ENCODE measurements around the gene CALU. TPM values are rescaled to one million over a fixed set of nuclear protein-coding genes. Genes with fewer than 3 reads are reported as not detected.

The CALU gene
- polyA plus RNA-seq (2013, experiment 1 of 2), result 923 TPM
- 940 TPM for polyA plus RNA-seq (2013, experiment 2 of 2)

DNA sequence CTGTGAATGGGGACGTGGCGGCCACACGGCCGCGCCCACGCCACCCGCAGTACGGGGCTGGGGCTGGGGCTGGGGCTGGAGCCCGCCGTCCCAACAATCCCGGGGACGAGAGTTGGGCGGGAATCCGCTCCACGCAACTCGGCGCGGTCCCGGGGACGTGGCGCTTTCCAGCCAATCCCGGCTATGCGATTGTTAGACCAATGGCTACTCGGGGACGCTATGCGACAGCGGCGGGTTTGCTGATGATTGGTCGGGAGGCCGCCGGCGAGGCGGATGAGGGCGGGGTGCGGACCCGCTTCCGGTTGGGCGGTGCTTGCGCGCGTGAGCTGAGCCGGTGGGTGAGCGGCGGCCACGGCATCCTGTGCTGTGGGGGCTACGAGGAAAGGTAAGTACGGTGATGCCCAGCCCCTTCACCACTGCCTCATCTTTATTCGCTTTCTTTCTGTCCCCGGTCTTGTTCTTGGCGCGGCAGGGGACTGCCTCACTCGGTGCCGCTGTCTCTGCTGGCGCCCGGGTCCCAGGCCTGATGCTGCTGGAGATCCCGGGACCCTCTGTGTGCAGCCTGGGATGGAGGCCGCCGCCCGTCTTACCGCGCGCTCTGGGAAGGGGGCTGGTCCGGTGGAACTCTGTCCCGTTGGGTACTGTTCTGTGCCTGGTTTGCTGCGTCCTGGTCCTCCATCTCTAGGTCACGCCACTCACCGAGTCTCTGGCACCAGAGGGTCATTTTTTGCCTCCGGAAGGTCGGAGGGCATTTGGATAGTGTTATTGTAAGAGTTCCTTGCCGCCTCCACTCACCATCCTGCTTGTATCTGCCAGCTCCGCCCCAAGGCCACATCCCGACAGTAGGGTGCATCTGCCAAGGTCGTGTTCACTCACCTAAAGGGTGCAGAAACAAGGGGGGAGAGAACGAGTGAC, at the start of gene CALU:
Gene CALU (plus strand): TSS at position 312 of the 915 bp plus-strand sequence. CDS start 9,225 bp downstream, outside the sequence.
- Histone ChIP-seq H3K4me2 (ENCODE audit: low read length, poor library complexity, severe bottlenecking) (peak within 1 kb of the TSS; percentile 90), H2BK5ac (ENCODE audit: low read depth, low read length, poor library complexity, severe bottlenecking) (peak within 1 kb of the TSS; percentile 76), H3K23ac (ENCODE audit: low read length in 2 of 2) (peak within 1 kb of the TSS; percentile 43 to 66), H3K4ac (ENCODE audit: low read depth in 1 of 2, low read length in 2 of 2) (peak within 1 kb of the TSS; percentile 99 to 100), H4K91ac (ENCODE audit: low read length) (peak within 1 kb of the TSS; percentile 99), H2BK15ac (ENCODE audit: low read depth, poor library complexity, severe bottlenecking) (peak within 1 kb of the TSS; percentile 99), H3K9me3 (ENCODE audit: control insufficient read depth, low read length) (no peaks in the 10 kb centered on the region), H2AK5ac (ENCODE audit: low read length, severe bottlenecking) (peak within 1 kb of the TSS; percentile 94), H3K79me1 (replicated peaks; ENCODE audit: low read length, poor library complexity, severe bottlenecking) (no peaks in the 10 kb centered on the region), H3K4me1 (ENCODE audit: control insufficient read depth, insufficient read depth, low read depth, low read length) (peaks cover 1% of the 10 kb centered on the region), H4K8ac (ENCODE audit: low read length) (peak within 1 kb of the TSS; percentile 98), H2BK12ac (ENCODE audit: low read length in 2 of 2) (peak within 1 kb of the TSS; percentile 45 to 83), H3K27ac (ENCODE audit: low read length, poor library complexity, severe bottlenecking) (peak within 1 kb of the TSS; percentile 89), H2BK120ac (ENCODE audit: low read depth, low read length) (peak within 1 kb of the TSS; percentile 89), H3K9ac (ENCODE audit: low read length) (peak within 1 kb of the TSS; percentile 99), H2AFZ (ENCODE audit: low read depth, low read length) (no peak within 1 kb of the TSS), H3K36me3 (ENCODE audit: control insufficient read depth in 1 of 2, insufficient read depth in 2 of 2, low read depth in 1 of 2, low read length in 2 of 2) (peaks cover 6 to 9% of the 10 kb centered on the region in 2 experiments), H3K27me3 (ENCODE audit: control insufficient read depth in 1 of 2, insufficient read depth in 1 of 2, low read length in 2 of 2) (no peaks in the 10 kb centered on the region), H3K4me3 (ENCODE audit: insufficient read depth in 1 of 2, low read depth in 1 of 2, low read length in 2 of 2) (peak within 1 kb of the TSS; percentile 97 to 99), H3K14ac (ENCODE audit: low read length in 2 of 2) (peak within 1 kb of the TSS; percentile 76 to 91), H3K18ac (ENCODE audit: low read depth in 1 of 2, low read length in 2 of 2) (peak within 1 kb of the TSS; percentile 96 to 99)
- DNase-seq, result peak; percentile 98
- under 1% methylated on average over 67 of the region's 74 CpGs for WGBS

DNA sequence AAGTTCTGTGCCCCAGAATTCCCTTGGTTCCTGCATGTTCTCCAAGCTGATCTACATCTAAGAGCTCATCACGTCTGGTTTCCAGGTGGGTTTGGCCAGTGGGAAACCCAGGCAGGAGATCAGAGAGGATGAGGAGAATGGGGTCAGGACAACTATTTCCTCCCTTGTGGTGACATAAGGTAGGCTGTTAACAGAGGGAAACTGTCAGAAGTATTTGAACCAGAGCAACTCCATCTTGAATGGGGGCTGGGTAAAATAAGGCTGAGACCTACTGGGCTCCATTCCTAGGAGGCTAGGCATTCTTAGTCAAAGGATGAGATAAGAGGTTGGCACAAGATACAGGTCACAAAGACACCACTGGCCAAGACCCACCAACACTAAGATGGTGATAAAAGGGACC, 47.9 kb upstream of the CALU start:
- Histone ChIP-seq H3K4me1 (ENCODE audit: control insufficient read depth, insufficient read depth, low read depth, low read length) (no peaks in the 10 kb centered on the region), H2BK12ac (ENCODE audit: low read length in 2 of 2) (no peak overlapping the region), H2BK5ac (ENCODE audit: low read depth, low read length, poor library complexity, severe bottlenecking) (no peak overlapping the region), H2AK5ac (ENCODE audit: low read length, severe bottlenecking) (no peak overlapping the region), H3K18ac (ENCODE audit: low read depth in 1 of 2, low read length in 2 of 2) (no peak overlapping the region), H3K9me3 (ENCODE audit: control insufficient read depth, low read length) (no peaks in the 10 kb centered on the region), H4K8ac (ENCODE audit: low read length) (no peak overlapping the region), H2BK15ac (ENCODE audit: low read depth, poor library complexity, severe bottlenecking) (no peak overlapping the region), H3K23ac (ENCODE audit: low read length in 2 of 2) (no peak overlapping the region), H3K36me3 (ENCODE audit: control insufficient read depth in 1 of 2, insufficient read depth in 2 of 2, low read depth in 1 of 2, low read length in 2 of 2) (peaks cover 3 to 24% of the 10 kb centered on the region in 2 experiments), H3K4me2 (ENCODE audit: low read length, poor library complexity, severe bottlenecking) (no peak overlapping the region), H3K4me3 (ENCODE audit: insufficient read depth in 1 of 2, low read depth in 1 of 2, low read length in 2 of 2) (no peak overlapping the region), H4K91ac (ENCODE audit: low read length) (no peak overlapping the region), H3K14ac (ENCODE audit: low read length in 2 of 2) (no peak overlapping the region), H2AFZ (ENCODE audit: low read depth, low read length) (no peak overlapping the region), H3K4ac (ENCODE audit: low read depth in 1 of 2, low read length in 2 of 2) (no peak overlapping the region), H3K27me3 (ENCODE audit: control insufficient read depth in 1 of 2, insufficient read depth in 1 of 2, low read length in 2 of 2) (peaks cover 0 to 7% of the 10 kb centered on the region in 2 experiments), H2BK120ac (ENCODE audit: low read depth, low read length) (no peak overlapping the region), H3K27ac (ENCODE audit: low read length, poor library complexity, severe bottlenecking) (no peak overlapping the region), H3K9ac (ENCODE audit: low read length) (no peak overlapping the region), H3K79me1 (replicated peaks; ENCODE audit: low read length, poor library complexity, severe bottlenecking) (no peaks in the 10 kb centered on the region)
- no peak for DNase-seq
- WGBS, result 100% methylated on average over 1 of the region's 1 CpG

DNA sequence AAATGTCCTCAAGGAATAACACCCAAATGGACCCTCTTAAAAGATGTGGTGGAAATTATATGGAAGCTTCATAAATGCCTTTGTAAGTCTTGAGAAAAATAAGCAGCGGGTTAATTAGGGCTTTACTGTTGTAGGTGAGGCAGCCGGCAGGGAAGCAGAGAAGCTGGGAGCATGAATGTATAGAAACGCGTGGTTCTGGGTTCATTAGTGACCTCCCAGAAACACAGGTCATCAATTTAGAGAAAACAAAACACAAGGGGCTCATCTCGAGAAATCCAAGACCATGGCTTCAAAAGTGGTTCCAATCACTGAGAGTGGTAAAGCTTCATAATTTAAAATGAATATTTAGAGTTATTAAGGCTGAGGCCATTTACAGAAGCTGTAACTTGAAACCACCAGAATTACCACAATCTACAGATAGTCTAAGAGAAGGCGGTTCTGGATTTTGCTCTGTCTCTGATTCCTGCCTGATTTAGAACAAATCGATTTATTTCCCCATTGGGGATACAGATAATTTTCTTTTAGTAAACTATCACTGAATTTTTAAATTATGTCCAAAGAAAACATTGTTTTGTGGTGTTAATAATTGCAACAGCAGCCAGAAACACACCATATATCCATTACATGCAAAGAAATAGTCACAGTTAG, 46.4 kb upstream of the CALU start:
- H3K18ac ChIP-seq (ENCODE audit: low read depth in 1 of 2, low read length in 2 of 2), result no peak overlapping the region
- H2BK5ac ChIP-seq (ENCODE audit: low read depth, low read length, poor library complexity, severe bottlenecking), result no peak overlapping the region
- no peak overlapping the region for H3K9ac ChIP-seq (ENCODE audit: low read length)
- H3K27ac ChIP-seq (ENCODE audit: low read length, poor library complexity, severe bottlenecking), result no peak overlapping the region
- peaks cover 0 to 22% of the 10 kb centered on the region in 2 experiments for H3K27me3 ChIP-seq (ENCODE audit: control insufficient read depth in 1 of 2, insufficient read depth in 1 of 2, low read length in 2 of 2)
- H3K9me3 ChIP-seq (ENCODE audit: control insufficient read depth, low read length), result no peaks in the 10 kb centered on the region
- H2AK5ac ChIP-seq (ENCODE audit: low read length, severe bottlenecking), result no peak overlapping the region
- H3K4ac ChIP-seq (ENCODE audit: low read depth in 1 of 2, low read length in 2 of 2), result no peak overlapping the region
- no peak overlapping the region for H4K8ac ChIP-seq (ENCODE audit: low read length)
- no peak overlapping the region for H2AFZ ChIP-seq (ENCODE audit: low read depth, low read length)
- H3K4me1 ChIP-seq (ENCODE audit: control insufficient read depth, insufficient read depth, low read depth, low read length), result peaks cover 6% of the 10 kb centered on the region
- no peak overlapping the region for H3K23ac ChIP-seq (ENCODE audit: low read length in 2 of 2)
- WGBS, result 84% methylated on average over 4 of the region's 7 CpGs
- no peak overlapping the region for H3K14ac ChIP-seq (ENCODE audit: low read length in 2 of 2)
- H2BK12ac ChIP-seq (ENCODE audit: low read length in 2 of 2), result no peak overlapping the region
- no peak for DNase-seq
- H3K79me1 ChIP-seq (replicated peaks; ENCODE audit: low read length, poor library complexity, severe bottlenecking), result no peaks in the 10 kb centered on the region
- no peak overlapping the region for H3K4me2 ChIP-seq (ENCODE audit: low read length, poor library complexity, severe bottlenecking)
- H3K4me3 ChIP-seq (ENCODE audit: insufficient read depth in 1 of 2, low read depth in 1 of 2, low read length in 2 of 2), result no peak overlapping the region
- H2BK15ac ChIP-seq (ENCODE audit: low read depth, poor library complexity, severe bottlenecking), result no peak overlapping the region
- no peak overlapping the region for H2BK120ac ChIP-seq (ENCODE audit: low read depth, low read length)
- peaks cover 3 to 9% of the 10 kb centered on the region in 2 experiments for H3K36me3 ChIP-seq (ENCODE audit: control insufficient read depth in 1 of 2, insufficient read depth in 2 of 2, low read depth in 1 of 2, low read length in 2 of 2)
- H4K91ac ChIP-seq (ENCODE audit: low read length), result no peak overlapping the region

All from mesenchymal stem cell (in vitro differentiated cells and primary cell).